ENCODE measurements around the gene KIF24.

GRCh38 chr9:34346873-34347799 lies 18.1 kb upstream of the KIF24 start:
- no peak for TF ChIP-seq CTCF (IDR thresholded peaks at IDR 0.05)
- no peak for TF ChIP-seq POLR2AphosphoS5 (IDR thresholded peaks at IDR 0.05)
